Right lobe of liver (tissue), 6 donors: ENCODE measurements around the gene PAPLN. TPM values are rescaled to one million over a fixed set of nuclear protein-coding genes. Genes with fewer than 3 reads are reported as not detected.
A peak's percentile ranks its signal among the peaks of the same experiment; 100 is the strongest.

Experiments
- ATAC-seq, 4 donors: fragments of 200-7000 bp; cut with Tn5 transposase; one replicate each; pipeline ENCODE4 v1.9.1; 2020; ENCODE audit warnings: mild to moderate bottlenecking in 4 of 4, moderate library complexity in 4 of 4
- DNase-seq, 3 donors: peaks; one replicate each; pipeline ENCODE4 v3.0.0-alpha.2; 2020
- H3K27ac ChIP-seq, 3 donors: fragments of 200-600 bp; one replicate each; pipeline ENCODE4 v1.8.0; 2022
- H3K27me3 ChIP-seq, 2 donors: fragments of 200-600 bp; one replicate each; pipeline ENCODE4 v1.8.0; 2022
- H3K36me3 ChIP-seq, 4 donors: fragments of 200-600 bp; sonication (generic) in 1 of 4; one replicate each; pipeline versions ENCODE4 v1.5.1 to v1.8.0; 2017 to 2022; ENCODE audit warnings: control low read depth in 1 of 4
- H3K4me1 ChIP-seq, 4 donors: fragments of 200-600 bp; sonication (generic) in 1 of 4; one replicate each; pipeline versions ENCODE4 v1.5.1 to v1.8.0; 2017 to 2022; ENCODE audit warnings: control low read depth in 1 of 4
- H3K4me3 ChIP-seq, 3 donors: fragments of 200-600 bp; one replicate each; pipeline ENCODE4 v1.8.0; 2022
- H3K9me3 ChIP-seq, 4 donors: fragments of 200-600 bp; sonication (generic) in 1 of 4; one replicate each; pipeline versions ENCODE4 v1.5.1 to v1.8.0; 2017 to 2022; ENCODE audit warnings: control low read depth in 1 of 4
- CTCF ChIP-seq, 4 donors: fragments of 200-600 bp in 3 of 4; fragments of 450-650 bp in 1 of 4; IDR thresholded peaks; one replicate each; pipeline versions ENCODE4 v1.5.1 to v1.8.0; 2016 to 2022; ENCODE audit warnings: antibody characterized with exemption in 4 of 4, mild to moderate bottlenecking in 2 of 4
- POLR2A ChIP-seq: fragments of 450-650 bp; IDR thresholded peaks from one replicate; pipeline ENCODE4 v1.6.1; 2017; ENCODE audit warnings: antibody characterized with exemption, mild to moderate bottlenecking
- WGBS: methylation state at CpG from one replicate; pipeline ENCODE4 v1.1.6; 2018; ENCODE audit warnings: low coverage, low lambda C conversion rate; ENCODE audit not compliant: insufficient coverage; ENCODE audit errors: missing lambda C conversion rate; 5-methylcytosine and 5-hydroxymethylcytosine counted together
- intact Hi-C, 2 donors: fragments of 100-400 bp; cut with DNase I; formaldehyde crosslinking; loops; one replicate each; pipeline versions ENCODE4 v1.11.2 to v1.14.1; 2022
- total RNA-seq, 6 experiments: library from RNA; depleted of rRNA in 2 of 6; stranded (reverse); fragments of >200 nt in 2 of 6; fragmentation: NEBNext Ultra II Directional in 3 of 6; extraction: Animal tissue kit (Norgen Biotek cat#: 25700) in 3 of 6; gene quantifications; one replicate each; pipeline versions ENCODE4 v1.1.0 to v1.2.4, GENCODE V29; 2016 to 2023
- donor health status: DM: no; HTN: yes; CAD: no.
- donor health status: DM: no; HTN: no; CAD: no.
- donor health status: DM: no; HTN: no; CAD: no.
- donor health status: DM: no; HTN: yes; CAD: no.
- donor health status: DM: no; HTN: yes; CAD: no.

The PAPLN gene
- total RNA-seq, 6 experiments from 2014 or later: 0.86 to 3.2 (median 1.2) TPM

DNA sequence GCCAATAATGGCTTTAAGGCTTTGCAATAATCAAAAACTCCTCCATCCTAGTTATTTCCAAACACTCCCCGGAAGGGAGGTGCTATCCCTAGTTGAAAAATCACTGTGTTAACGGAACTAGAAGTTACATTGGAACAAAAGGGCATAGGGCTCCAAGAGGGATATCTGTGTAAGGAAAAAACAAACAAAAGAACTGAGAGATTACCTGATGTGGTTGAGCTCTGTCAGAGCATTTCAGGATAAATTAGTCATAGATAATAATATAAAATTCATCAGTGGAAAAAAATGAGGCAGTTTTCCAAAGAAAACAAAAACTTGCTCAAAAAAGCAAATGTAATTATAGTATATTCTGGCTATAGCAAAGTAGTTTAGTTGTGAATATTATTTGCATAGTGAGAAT, 27.4 kb upstream of the PAPLN start:
- intact Hi-C loops: no loop called here
- H3K4me3 ChIP-seq: no peak overlapping the region
- no peak for TF ChIP-seq POLR2A
- no peak for TF ChIP-seq CTCF (IDR thresholded peaks at IDR 0.05)
- 21% methylated on average over 2 of the region's 2 CpGs for WGBS
- peaks cover 0 to 36% (median 18%) of the 10 kb centered on the region in 4 donors for H3K36me3 ChIP-seq
- DNase-seq (no peak), ATAC-seq (peak; percentile 52 to 92 (median 66))
- H3K9me3 ChIP-seq: no peaks in the 10 kb centered on the region
- H3K27ac ChIP-seq: peak overlapping the region in 1 of 3 donors; percentile 4
- no peaks in the 10 kb centered on the region for H3K27me3 ChIP-seq
- H3K4me1 ChIP-seq: no peaks in the 10 kb centered on the region

- 96% methylated on average over 7 of the region's 7 CpGs for WGBS
- peaks cover 0 to 36% (median 20%) of the 10 kb centered on the region in 4 donors for H3K36me3 ChIP-seq
- no peak overlapping the region for H3K4me3 ChIP-seq
- H3K4me1 ChIP-seq: no peaks in the 10 kb centered on the region
- H3K9me3 ChIP-seq: no peaks in the 10 kb centered on the region
- intact Hi-C loops: no loop called here
- H3K27ac ChIP-seq: no peak overlapping the region
- no peak for ATAC-seq
- no peaks in the 10 kb centered on the region for H3K27me3 ChIP-seq
- no peak for DNase-seq
- TF ChIP-seq CTCF (IDR thresholded peaks at IDR 0.05): no peak
- no peak for TF ChIP-seq POLR2A
These were observed 25.9 kb upstream of the PAPLN start for GRCh38 chr14:73211251-73212040.

- no peak for ATAC-seq
- Histone ChIP-seq H3K9me3 (no peaks in the 10 kb centered on the region), H3K4me3 (no peak overlapping the region), H3K27me3 (no peaks in the 10 kb centered on the region), H3K4me1 (no peaks in the 10 kb centered on the region), H3K36me3 (peaks cover 0 to 49% (median 30%) of the 10 kb centered on the region in 4 donors), H3K27ac (no peak overlapping the region)
- TF ChIP-seq POLR2A (no peak), CTCF (IDR thresholded peaks at IDR 0.05) (no peak)
- intact Hi-C loops: no loop called here
- no peak for DNase-seq
- 86% methylated on average over 2 of the region's 2 CpGs for WGBS
These were observed 21.3 kb upstream of the PAPLN start for GRCh38 chr14:73216030-73216429.

DNA sequence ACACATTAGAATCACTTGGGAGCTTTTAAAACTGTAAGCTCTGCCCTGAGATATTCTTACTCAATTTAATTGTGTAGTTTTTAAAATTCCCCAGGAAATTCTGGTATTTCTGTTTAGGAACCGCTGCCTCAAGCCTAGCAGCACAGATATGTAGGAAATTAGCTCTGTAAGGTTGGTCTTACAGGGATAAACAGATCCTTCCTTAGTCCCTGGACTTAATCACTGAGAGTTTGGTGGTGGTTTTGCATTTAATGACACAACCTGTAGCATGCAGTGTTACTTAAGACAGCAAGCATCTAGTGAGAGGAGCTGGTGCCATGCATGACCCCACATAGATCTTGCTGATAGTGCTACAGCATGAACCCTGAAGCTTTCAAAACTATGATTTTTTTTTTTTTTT, 19.9 kb upstream of the PAPLN start:
- no peak overlapping the region for H3K4me3 ChIP-seq
- H3K4me1 ChIP-seq: no peaks in the 10 kb centered on the region
- H3K27me3 ChIP-seq: no peaks in the 10 kb centered on the region
- no peak overlapping the region for H3K27ac ChIP-seq
- TF ChIP-seq CTCF (IDR thresholded peaks at IDR 0.05) (no peak), POLR2A (no peak)
- intact Hi-C loops: no loop called here
- peaks cover 0 to 40% (median 25%) of the 10 kb centered on the region in 4 donors for H3K36me3 ChIP-seq
- H3K9me3 ChIP-seq: no peaks in the 10 kb centered on the region
- DNase-seq (no peak), ATAC-seq (no peak)
- 100% methylated on average over 1 of the region's 1 CpG for WGBS
